Hepatocyte (in vitro differentiated cells): ENCODE results near the gene AGXT2. TPM values are rescaled to one million over a fixed set of nuclear protein-coding genes. Genes with fewer than 3 reads are reported as not detected.
"Not testable (repeated sequence)": the region's sequence is repeated elsewhere in the genome, so short reads cannot be mapped to it uniquely, and the experiment has no call there.

Source experiments
- DNase-seq: peaks from one replicate; pipeline ENCODE4 v3.0.0-alpha.2; 2016; ENCODE audit warnings: low spot score
- H2AFZ ChIP-seq: fragments of 200-600 bp; sonication (generic); 2 replicates; pipeline ENCODE4 v1.6.0; 2016; ENCODE audit warnings: antibody characterized with exemption, mild to moderate bottlenecking
- H3K27ac ChIP-seq: fragments of 200-600 bp; sonication (generic); 2 replicates; pipeline ENCODE4 v1.5.1; 2016; ENCODE audit warnings: mild to moderate bottlenecking
- H3K27me3 ChIP-seq: fragments of 200-600 bp; sonication (generic); 2 replicates; pipeline ENCODE4 v1.6.1; 2016
- H3K36me3 ChIP-seq: fragments of 200-600 bp; sonication (generic); replicated peaks from 2 replicates; pipeline ENCODE4 v1.5.1; 2016; ENCODE audit warnings: low read depth; ENCODE audit not compliant: insufficient read depth
- H3K4me1 ChIP-seq: fragments of 200-600 bp; sonication (generic); 2 replicates; pipeline ENCODE4 v1.5.1; 2016; ENCODE audit warnings: mild to moderate bottlenecking, moderate library complexity; ENCODE audit not compliant: insufficient read depth
- H3K4me2 ChIP-seq: fragments of 200-600 bp; sonication (generic); 2 replicates; pipeline ENCODE4 v1.6.0; 2016
- H3K4me3 ChIP-seq: fragments of 200-600 bp; sonication (generic); 2 replicates; pipeline ENCODE4 v1.5.1; 2016; ENCODE audit warnings: mild to moderate bottlenecking
- H3K79me2 ChIP-seq: fragments of 200-600 bp; sonication (generic); 2 replicates; pipeline ENCODE4 v1.6.0; 2017; ENCODE audit warnings: mild to moderate bottlenecking
- H3K9me2 ChIP-seq: fragments of 200-600 bp; sonication (generic); replicated peaks from 2 replicates; pipeline ENCODE4 v1.6.0; 2017; ENCODE audit warnings: mild to moderate bottlenecking; ENCODE audit not compliant: insufficient read depth
- H3K9me3 ChIP-seq: fragments of 200-600 bp; sonication (generic); 2 replicates; pipeline ENCODE4 v1.5.1; 2016; ENCODE audit warnings: low read depth, mild to moderate bottlenecking
- H4K20me1 ChIP-seq: fragments of 200-600 bp; sonication (generic); 2 replicates; pipeline ENCODE4 v1.6.0; 2016; ENCODE audit warnings: mild to moderate bottlenecking; ENCODE audit not compliant: insufficient read depth, poor library complexity, severe bottlenecking
- CTCF ChIP-seq: fragments of 200-600 bp; sonication (generic); IDR thresholded peaks from 2 replicates; pipeline ENCODE4 v1.5.1; 2016; ENCODE audit warnings: antibody characterized with exemption, mild to moderate bottlenecking; ENCODE audit not compliant: poor library complexity
- EZH2 ChIP-seq: fragments of 200-600 bp; sonication (generic); IDR thresholded peaks from 2 replicates; pipeline ENCODE4 v1.6.1; 2016; ENCODE audit warnings: antibody characterized with exemption, mild to moderate bottlenecking, borderline replicate concordance
- EZH2phosphoT487 ChIP-seq: fragments of 200-600 bp; sonication (generic); IDR thresholded peaks from one replicate; pipeline ENCODE4 v1.6.1; 2018; ENCODE audit warnings: antibody characterized with exemption, mild to moderate bottlenecking, low read depth, moderate library complexity; ENCODE audit not compliant: unreplicated experiment, severe bottlenecking
- WGBS: methylation state at CpG from one replicate; pipeline ENCODE4 v1.1.6; 2016; ENCODE audit warnings: low lambda C conversion rate; ENCODE audit errors: missing lambda C conversion rate; 5-methylcytosine and 5-hydroxymethylcytosine counted together
- polyA plus RNA-seq: library from polyadenylated mRNA; unstranded; fragments of >200 nt; fragmentation: Nextera tagmentation; extraction: Ambion mirVana; gene quantifications from 2 replicates; pipeline ENCODE4 v1.2.1, GENCODE V29; 2016
- total RNA-seq: library from RNA; depleted of rRNA; stranded (reverse); fragments of >200 nt; gene quantifications from 2 replicates; pipeline ENCODE4 v1.2.3, GENCODE V29; 2014

The AGXT2 gene
- total and polyA plus RNA-seq, 2 experiments from 2014 or later = 8.0 to 10.6 TPM

DNA sequence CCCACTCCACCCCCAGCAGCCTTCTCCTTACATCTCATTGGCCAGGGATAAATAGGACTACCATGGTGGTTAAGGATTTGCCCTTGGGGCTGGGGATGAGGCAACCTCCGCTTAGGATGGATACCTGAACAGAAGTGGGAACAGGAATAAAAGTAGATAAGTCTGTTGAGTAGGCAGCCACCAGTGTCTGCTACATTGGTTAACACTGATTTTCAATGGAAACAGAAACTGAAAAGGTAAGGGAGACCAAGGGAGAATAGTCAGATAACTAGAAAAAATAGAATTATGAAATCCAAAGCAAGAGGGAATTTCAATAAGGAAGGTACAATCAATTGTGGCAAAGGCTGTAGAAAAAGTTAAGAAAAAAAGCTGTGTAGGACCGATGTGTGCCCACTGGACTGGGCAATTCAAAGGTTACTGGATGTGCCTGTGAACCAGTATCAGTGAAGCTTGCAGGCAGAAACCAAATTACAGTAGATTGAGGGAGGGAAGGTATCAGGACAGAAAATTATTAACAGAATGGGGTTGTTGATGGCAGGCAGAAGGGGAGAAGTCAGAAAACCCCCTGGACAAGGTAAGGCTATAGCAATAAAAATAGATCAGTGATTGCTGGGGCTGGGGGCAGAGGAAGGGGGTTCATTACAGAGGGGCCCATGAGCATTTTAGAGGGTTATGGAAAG, 69.7 kb downstream of the AGXT2 start:
- Histone ChIP-seq H3K27ac (no peak overlapping the region), H4K20me1 (no peaks in the 10 kb centered on the region), H3K9me3 (no peaks in the 10 kb centered on the region), H3K4me2 (no peak overlapping the region), H3K4me1 (no peaks in the 10 kb centered on the region), H2AFZ (no peak overlapping the region), H3K27me3 (no peaks in the 10 kb centered on the region), H3K9me2 (no peaks in the 10 kb centered on the region), H3K4me3 (no peak overlapping the region), H3K36me3 (no peaks in the 10 kb centered on the region), H3K79me2 (no peaks in the 10 kb centered on the region)
- TF ChIP-seq EZH2phosphoT487 = no peak
- TF ChIP-seq EZH2 = no peak
- TF ChIP-seq CTCF = no peak
- no peak for DNase-seq
- 93% methylated on average over 1 of the region's 2 CpGs for WGBS

DNA sequence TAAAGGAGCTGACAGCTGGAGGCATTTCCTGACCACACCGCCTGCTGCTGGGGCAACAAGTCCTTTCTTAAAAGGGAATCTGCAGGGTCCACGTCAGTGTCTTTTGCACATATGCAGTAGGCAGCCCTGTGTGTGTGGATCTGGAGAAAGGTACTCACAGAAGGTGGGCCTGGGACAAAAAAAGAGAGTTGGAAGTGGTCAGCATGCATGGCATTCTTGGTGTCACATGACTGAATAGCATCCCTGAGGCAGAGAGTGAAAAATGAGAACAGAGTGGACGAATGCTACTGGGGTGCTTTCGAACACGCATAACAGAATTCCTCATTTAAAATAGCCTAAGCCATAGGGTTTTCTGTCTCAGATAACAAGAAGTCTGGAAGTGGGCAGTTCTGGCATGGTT, 71.4 kb downstream of the AGXT2 start:
- no peak for TF ChIP-seq CTCF
- Histone ChIP-seq H3K36me3 (no peaks in the 10 kb centered on the region), H3K27ac (no peak overlapping the region), H3K4me2 (no peak overlapping the region), H4K20me1 (no peaks in the 10 kb centered on the region), H3K79me2 (no peaks in the 10 kb centered on the region), H2AFZ (no peak overlapping the region), H3K27me3 (no peaks in the 10 kb centered on the region), H3K4me1 (no peaks in the 10 kb centered on the region), H3K9me3 (no peaks in the 10 kb centered on the region), H3K9me2 (no peaks in the 10 kb centered on the region), H3K4me3 (no peak overlapping the region)
- no peak for DNase-seq
- WGBS = 83% methylated on average over 5 of the region's 5 CpGs

DNA sequence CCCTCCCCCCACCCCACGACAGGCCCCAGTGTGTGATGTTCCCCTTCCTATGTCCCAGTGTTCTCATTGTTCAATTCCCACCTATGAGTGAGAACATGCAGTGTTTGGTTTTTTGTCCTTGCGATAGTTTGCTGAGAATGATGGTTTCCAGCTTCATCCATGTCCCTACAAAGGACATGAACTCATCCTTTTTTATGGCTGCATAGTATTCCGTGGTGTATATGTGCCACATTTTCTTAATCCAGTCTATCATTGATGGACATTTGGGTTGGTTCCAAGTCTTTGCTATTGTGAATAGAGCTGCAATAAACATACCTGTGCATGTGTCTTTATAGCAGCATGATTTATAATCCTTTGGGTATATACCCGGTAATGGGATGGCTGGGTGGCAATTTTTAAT, 76.1 kb downstream of the AGXT2 start:
- H3K9me2 ChIP-seq, H3K4me1 ChIP-seq, H2AFZ ChIP-seq, H3K79me2 ChIP-seq, H3K27ac ChIP-seq, H3K27me3 ChIP-seq, H3K4me3 ChIP-seq, DNase-seq, H3K9me3 ChIP-seq, H3K4me2 ChIP-seq, H3K36me3 ChIP-seq, H4K20me1 ChIP-seq: not testable (repeated sequence)
- 85% methylated on average over 4 of the region's 4 CpGs for WGBS

DNA sequence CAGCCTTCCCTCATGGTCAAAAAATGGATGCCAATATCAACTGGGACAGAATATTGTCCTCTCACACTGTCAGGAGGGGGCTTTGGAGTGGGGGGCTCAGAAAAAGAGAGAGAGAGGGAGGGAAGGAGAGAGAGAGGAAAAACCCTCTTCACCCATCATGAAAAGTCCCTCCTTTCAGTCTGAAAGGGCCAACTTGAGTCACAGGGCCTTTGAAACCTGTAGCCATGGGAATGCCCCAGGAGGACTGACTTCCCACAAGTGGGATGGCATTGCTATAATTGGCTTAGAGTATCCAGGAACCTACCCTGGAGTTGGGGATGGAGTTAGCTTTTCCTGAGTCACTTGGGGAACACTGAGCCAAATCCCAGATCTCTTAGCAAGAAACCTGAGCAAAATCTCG, 77.2 kb downstream of the AGXT2 start:
- no peaks in the 10 kb centered on the region for H3K9me2 ChIP-seq
- H3K27me3 ChIP-seq = no peaks in the 10 kb centered on the region
- no peak for TF ChIP-seq EZH2
- no peak for TF ChIP-seq CTCF
- TF ChIP-seq EZH2phosphoT487 = no peak
- H3K4me3 ChIP-seq = no peak overlapping the region
- H3K4me1 ChIP-seq = no peaks in the 10 kb centered on the region
- H3K36me3 ChIP-seq = no peaks in the 10 kb centered on the region
- no peaks in the 10 kb centered on the region for H4K20me1 ChIP-seq
- 65% methylated on average over 1 of the region's 1 CpG for WGBS
- peaks cover 4% of the 10 kb centered on the region for H3K9me3 ChIP-seq
- no peak for DNase-seq
- H3K27ac ChIP-seq = no peak overlapping the region
- no peak overlapping the region for H2AFZ ChIP-seq
- no peaks in the 10 kb centered on the region for H3K79me2 ChIP-seq
- no peak overlapping the region for H3K4me2 ChIP-seq
